MCF 10A (cell line): ENCODE measurements around the gene ZNF230. TPM values are rescaled to one million over a fixed set of nuclear protein-coding genes. Genes with fewer than 3 reads are reported as not detected.
A peak's percentile ranks its signal among the peaks of the same experiment; 100 is the strongest.

ENCODE experiments used
- BruUV-seq: library from RNA; stranded (reverse); fragments of 400-500 nt; replicated peaks from 2 replicates; lab custom pipeline; 2021; lab: Mats Ljungman, UMichigan
- CTCF ChIA-PET: fragments of 300-600 bp; sonication (Branson Sonifier 250); formaldehyde crosslinking; extraction: SDS; loops from one replicate; lab custom pipeline; 2021; ENCODE audit warnings: antibody characterized with exemption, inconsistent platforms; lab: Yijun Ruan, JAX
- POLR2A ChIA-PET: fragments of 300-600, 350-650 bp; sonication (Branson Sonifier 250); formaldehyde crosslinking; extraction: SDS; loops from one replicate; lab custom pipeline; 2020; ENCODE audit warnings: antibody characterized with exemption, inconsistent platforms; lab: Yijun Ruan, JAX
- DNase-seq: peaks from one replicate; pipeline ENCODE4 v3.0.0-alpha.2; 2018; ENCODE audit not compliant: unreplicated experiment
- H3K27ac Mint-ChIP-seq: one replicate; pipeline ENCODE4 v1.8.0; 2022; ENCODE audit warnings: mild to moderate bottlenecking, low read depth, mixed read lengths; ENCODE audit not compliant: unreplicated experiment
- H3K27me3 Mint-ChIP-seq: one replicate; pipeline ENCODE4 v1.8.0; 2022; ENCODE audit warnings: mixed read lengths; ENCODE audit not compliant: insufficient read depth, unreplicated experiment
- H3K36me3 Mint-ChIP-seq: one replicate; pipeline ENCODE4 v1.8.0; 2022; ENCODE audit warnings: mild to moderate bottlenecking, moderate library complexity, mixed read lengths; ENCODE audit not compliant: insufficient read depth, unreplicated experiment
- H3K4me1 Mint-ChIP-seq: one replicate; pipeline ENCODE4 v1.8.0; 2022; ENCODE audit warnings: mixed read lengths; ENCODE audit not compliant: insufficient read depth, unreplicated experiment
- H3K4me3 Mint-ChIP-seq: one replicate; pipeline ENCODE4 v1.8.0; 2022; ENCODE audit warnings: mild to moderate bottlenecking, moderate library complexity, mixed read lengths; ENCODE audit not compliant: unreplicated experiment
- H3K9me3 Mint-ChIP-seq: one replicate; pipeline ENCODE4 v1.8.0; 2022; ENCODE audit warnings: mixed read lengths; ENCODE audit not compliant: unreplicated experiment
- CTCF ChIP-seq: fragments of 200-600 bp; IDR thresholded peaks from one replicate; pipeline ENCODE4 v1.8.0; 2022; ENCODE audit warnings: antibody characterized with exemption, mild to moderate bottlenecking; ENCODE audit not compliant: unreplicated experiment
- intact Hi-C: fragments of 100-400 bp; cut with micrococcal nuclease; formaldehyde crosslinking; loops from 2 replicates; pipeline ENCODE4 v1.14.1; 2022
- total RNA-seq: library from RNA; stranded (reverse); gene quantifications from 2 replicates; pipeline ENCODE4 v1.2.3, GENCODE V29; 2022

ZNF230 gene
- total RNA-seq, 1 experiment from 2014 or later: 2.9 TPM

- DNase-seq: peak; percentile 17
- Mint-ChIP-seq H3K4me3 (no peak overlapping the region), H3K36me3 (peaks cover 35% of the 10 kb centered on the region), H3K4me1 (peaks cover 14% of the 10 kb centered on the region), H3K27me3 (no peaks in the 10 kb centered on the region), H3K27ac (no peak overlapping the region), H3K9me3 (peaks cover 32% of the 10 kb centered on the region)
- intact Hi-C loops: no loop called here
- no peak for TF ChIP-seq CTCF
- no TSS peak for BruUV-seq
- CTCF ChIA-PET: no interaction called here
- POLR2A ChIA-PET: no interaction called here
Observed at GRCh38 chr19:44005973-44006372, 3.2 kb downstream of the ZNF230 start.

- BruUV-seq: no TSS peak
- H3K9me3 Mint-ChIP-seq: peaks cover 36% of the 10 kb centered on the region
- POLR2A ChIA-PET: no interaction called here
Observed at GRCh38 chr19:44007473-44007872, 4.7 kb downstream of the ZNF230 start.

GRCh38 chr19:44010468-44010867, 7.7 kb downstream of the ZNF230 start:
- Mint-ChIP-seq H3K4me1 (no peaks in the 10 kb centered on the region), H3K9me3 (peaks cover 41% of the 10 kb centered on the region), H3K36me3 (peaks cover 45% of the 10 kb centered on the region), H3K27ac (no peak overlapping the region), H3K4me3 (no peak overlapping the region), H3K27me3 (no peaks in the 10 kb centered on the region)
- TF ChIP-seq CTCF: no peak
- BruUV-seq: no TSS peak
- POLR2A ChIA-PET: no interaction called here
- intact Hi-C loops: no loop called here
- no peak for DNase-seq
- CTCF ChIA-PET: no interaction called here

More at GRCh38 chr19:44007473-44007872, 4.7 kb downstream of the ZNF230 start:
- DNase-seq: no peak
- Mint-ChIP-seq H3K4me3 (no peak overlapping the region), H3K36me3 (peaks cover 45% of the 10 kb centered on the region), H3K27me3 (no peaks in the 10 kb centered on the region), H3K27ac (no peak overlapping the region), H3K4me1 (peaks cover 7% of the 10 kb centered on the region)
- CTCF ChIA-PET: no interaction called here
- no peak for TF ChIP-seq CTCF
- intact Hi-C loops: no loop called here

- CTCF ChIA-PET: interaction anchor here (0.5 kb wide), 1 partner anchor 68 kb away, joined by 3 read pairs; no protein-coding TSS in a partner anchor
- Mint-ChIP-seq H3K9me3 (peaks cover 20% of the 10 kb centered on the region), H3K27ac (no peak overlapping the region), H3K4me3 (no peak overlapping the region), H3K27me3 (no peaks in the 10 kb centered on the region), H3K4me1 (no peaks in the 10 kb centered on the region), H3K36me3 (no peaks in the 10 kb centered on the region)
- intact Hi-C loops: no loop called here
- DNase-seq: no peak
- BruUV-seq: no TSS peak
- TF ChIP-seq CTCF: no peak
- POLR2A ChIA-PET: no interaction called here
Observed at GRCh38 chr19:44019498-44019897, 16.7 kb downstream of the ZNF230 start.
